ENCODE measurements around the gene BARHL1. TPM values are rescaled to one million over a fixed set of nuclear protein-coding genes. Genes with fewer than 3 reads are reported as not detected.

BARHL1 gene
- total and polyA plus RNA-seq, 9 of the 15 experiments (the other 6 are each of a cell fraction or from before 2014, with no cell fraction given), result not detected

DNA sequence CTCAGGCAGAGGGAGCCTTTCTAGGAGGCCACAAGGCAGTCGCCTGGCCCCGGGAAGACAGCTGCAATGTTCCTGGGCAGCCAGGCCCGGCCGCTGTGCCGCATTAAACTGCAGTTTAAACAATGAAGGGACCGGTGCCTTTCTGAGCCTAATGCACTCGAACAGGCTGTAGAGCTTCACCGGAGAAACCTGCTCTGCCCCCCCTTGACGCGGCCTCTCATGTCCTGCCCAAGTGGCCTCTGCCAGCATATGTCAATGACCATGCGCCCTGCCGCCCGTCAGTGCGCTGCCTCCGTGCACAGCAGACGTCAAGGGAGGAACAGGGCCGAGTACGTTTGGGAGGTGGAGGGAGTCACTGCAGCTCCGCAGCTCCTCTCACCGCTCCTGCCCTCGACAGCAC, 38.4 kb upstream of the BARHL1 start:
- no peaks in the 10 kb centered on the region for H3K9me3 ChIP-seq (replicated peaks; ENCODE audit: control insufficient read depth, insufficient read depth, low read depth, low read length)
- FAIRE-seq, result no peak
- intact Hi-C loops (cut with micrococcal nuclease), result no loop called here
- H3K9me1 ChIP-seq (ENCODE audit: control insufficient read depth, insufficient read depth, low read length), result no peaks in the 10 kb centered on the region
- no peak overlapping the region for H3K27ac ChIP-seq (ENCODE audit: extremely low read depth, low read depth, low read length)
- peaks cover 44 to 88% of the 10 kb centered on the region in 2 experiments for H3K27me3 ChIP-seq (ENCODE audit: control insufficient read depth in 2 of 2, insufficient read depth in 2 of 2, low read length in 2 of 2)
- peaks cover 0 to 17% of the 10 kb centered on the region in 2 experiments; a peak in 2 of 5 replicates for H3K4me1 ChIP-seq (replicated peaks in 1 of 2; ENCODE audit: control insufficient read depth in 2 of 2, insufficient read depth in 2 of 2, low read length in 2 of 2)
- no peak overlapping the region for H3K4me2 ChIP-seq (ENCODE audit: insufficient read depth, low read length)
- no peaks in the 10 kb centered on the region for H3K36me3 ChIP-seq (ENCODE audit: control insufficient read depth, insufficient read depth, low read length)
- H2AFZ ChIP-seq (ENCODE audit: low read depth, low read length), result no peak overlapping the region
- DNase-seq (ENCODE audit: extremely low read depth in 1 of 4, low spot score in 3 of 4), result no peak
- H4K20me1 ChIP-seq (replicated peaks; ENCODE audit: control insufficient read depth, insufficient read depth, low read length), result peaks cover 21% of the 10 kb centered on the region
- no peak overlapping the region for H3K9ac ChIP-seq (ENCODE audit: insufficient read depth in 1 of 2, low read depth in 2 of 2, low read length in 2 of 2)
- POLR2A ChIA-PET, result no interaction called here
- H3K79me2 ChIP-seq (ENCODE audit: control insufficient read depth, insufficient read depth, low read length), result no peaks in the 10 kb centered on the region
- in situ Hi-C loops (cut with MboI), result no loop called here
- BruUV-seq (replicated peaks), result no TSS peak
- CTCF ChIA-PET (ENCODE audit: low intra/inter-chr PET ratio), result no interaction called here
- H3K4me3 ChIP-seq, result no peak overlapping the region
- peak; percentile 35 for ATAC-seq
- WGBS (ENCODE audit: insufficient coverage, low coverage, missing lambda C conversion rate), result 5% methylated on average over 21 of the region's 21 CpGs
- TF ChIP-seq TGIF2 (CRISPR knock-in tag; IDR thresholded peaks at IDR 0.05) (no peak), XRCC5 (IDR thresholded peaks at IDR 0.05; ENCODE audit: low read depth, low read length) (no peak), KLF6 (CRISPR knock-in tag; IDR thresholded peaks at IDR 0.05; ENCODE audit: borderline replicate concordance) (no peak), MAFG (tag; conservative IDR thresholded peaks at IDR 0.05) (no peak)
- TF ChIP-seq, protein P1, sequence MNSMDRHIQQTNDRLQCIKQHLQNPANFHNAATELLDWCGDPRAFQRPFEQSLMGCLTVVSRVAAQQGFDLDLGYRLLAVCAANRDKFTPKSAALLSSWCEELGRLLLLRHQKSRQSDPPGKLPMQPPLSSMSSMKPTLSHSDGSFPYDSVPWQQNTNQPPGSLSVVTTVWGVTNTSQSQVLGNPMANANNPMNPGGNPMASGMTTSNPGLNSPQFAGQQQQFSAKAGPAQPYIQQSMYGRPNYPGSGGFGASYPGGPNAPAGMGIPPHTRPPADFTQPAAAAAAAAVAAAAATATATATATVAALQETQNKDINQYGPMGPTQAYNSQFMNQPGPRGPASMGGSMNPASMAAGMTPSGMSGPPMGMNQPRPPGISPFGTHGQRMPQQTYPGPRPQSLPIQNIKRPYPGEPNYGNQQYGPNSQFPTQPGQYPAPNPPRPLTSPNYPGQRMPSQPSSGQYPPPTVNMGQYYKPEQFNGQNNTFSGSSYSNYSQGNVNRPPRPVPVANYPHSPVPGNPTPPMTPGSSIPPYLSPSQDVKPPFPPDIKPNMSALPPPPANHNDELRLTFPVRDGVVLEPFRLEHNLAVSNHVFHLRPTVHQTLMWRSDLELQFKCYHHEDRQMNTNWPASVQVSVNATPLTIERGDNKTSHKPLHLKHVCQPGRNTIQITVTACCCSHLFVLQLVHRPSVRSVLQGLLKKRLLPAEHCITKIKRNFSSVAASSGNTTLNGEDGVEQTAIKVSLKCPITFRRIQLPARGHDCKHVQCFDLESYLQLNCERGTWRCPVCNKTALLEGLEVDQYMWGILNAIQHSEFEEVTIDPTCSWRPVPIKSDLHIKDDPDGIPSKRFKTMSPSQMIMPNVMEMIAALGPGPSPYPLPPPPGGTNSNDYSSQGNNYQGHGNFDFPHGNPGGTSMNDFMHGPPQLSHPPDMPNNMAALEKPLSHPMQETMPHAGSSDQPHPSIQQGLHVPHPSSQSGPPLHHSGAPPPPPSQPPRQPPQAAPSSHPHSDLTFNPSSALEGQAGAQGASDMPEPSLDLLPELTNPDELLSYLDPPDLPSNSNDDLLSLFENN (IDR thresholded peaks at IDR 0.05; ENCODE audit: low read depth in 2 of 2, low read length in 2 of 2), result no peak
- TF ChIP-seq, protein P2, sequence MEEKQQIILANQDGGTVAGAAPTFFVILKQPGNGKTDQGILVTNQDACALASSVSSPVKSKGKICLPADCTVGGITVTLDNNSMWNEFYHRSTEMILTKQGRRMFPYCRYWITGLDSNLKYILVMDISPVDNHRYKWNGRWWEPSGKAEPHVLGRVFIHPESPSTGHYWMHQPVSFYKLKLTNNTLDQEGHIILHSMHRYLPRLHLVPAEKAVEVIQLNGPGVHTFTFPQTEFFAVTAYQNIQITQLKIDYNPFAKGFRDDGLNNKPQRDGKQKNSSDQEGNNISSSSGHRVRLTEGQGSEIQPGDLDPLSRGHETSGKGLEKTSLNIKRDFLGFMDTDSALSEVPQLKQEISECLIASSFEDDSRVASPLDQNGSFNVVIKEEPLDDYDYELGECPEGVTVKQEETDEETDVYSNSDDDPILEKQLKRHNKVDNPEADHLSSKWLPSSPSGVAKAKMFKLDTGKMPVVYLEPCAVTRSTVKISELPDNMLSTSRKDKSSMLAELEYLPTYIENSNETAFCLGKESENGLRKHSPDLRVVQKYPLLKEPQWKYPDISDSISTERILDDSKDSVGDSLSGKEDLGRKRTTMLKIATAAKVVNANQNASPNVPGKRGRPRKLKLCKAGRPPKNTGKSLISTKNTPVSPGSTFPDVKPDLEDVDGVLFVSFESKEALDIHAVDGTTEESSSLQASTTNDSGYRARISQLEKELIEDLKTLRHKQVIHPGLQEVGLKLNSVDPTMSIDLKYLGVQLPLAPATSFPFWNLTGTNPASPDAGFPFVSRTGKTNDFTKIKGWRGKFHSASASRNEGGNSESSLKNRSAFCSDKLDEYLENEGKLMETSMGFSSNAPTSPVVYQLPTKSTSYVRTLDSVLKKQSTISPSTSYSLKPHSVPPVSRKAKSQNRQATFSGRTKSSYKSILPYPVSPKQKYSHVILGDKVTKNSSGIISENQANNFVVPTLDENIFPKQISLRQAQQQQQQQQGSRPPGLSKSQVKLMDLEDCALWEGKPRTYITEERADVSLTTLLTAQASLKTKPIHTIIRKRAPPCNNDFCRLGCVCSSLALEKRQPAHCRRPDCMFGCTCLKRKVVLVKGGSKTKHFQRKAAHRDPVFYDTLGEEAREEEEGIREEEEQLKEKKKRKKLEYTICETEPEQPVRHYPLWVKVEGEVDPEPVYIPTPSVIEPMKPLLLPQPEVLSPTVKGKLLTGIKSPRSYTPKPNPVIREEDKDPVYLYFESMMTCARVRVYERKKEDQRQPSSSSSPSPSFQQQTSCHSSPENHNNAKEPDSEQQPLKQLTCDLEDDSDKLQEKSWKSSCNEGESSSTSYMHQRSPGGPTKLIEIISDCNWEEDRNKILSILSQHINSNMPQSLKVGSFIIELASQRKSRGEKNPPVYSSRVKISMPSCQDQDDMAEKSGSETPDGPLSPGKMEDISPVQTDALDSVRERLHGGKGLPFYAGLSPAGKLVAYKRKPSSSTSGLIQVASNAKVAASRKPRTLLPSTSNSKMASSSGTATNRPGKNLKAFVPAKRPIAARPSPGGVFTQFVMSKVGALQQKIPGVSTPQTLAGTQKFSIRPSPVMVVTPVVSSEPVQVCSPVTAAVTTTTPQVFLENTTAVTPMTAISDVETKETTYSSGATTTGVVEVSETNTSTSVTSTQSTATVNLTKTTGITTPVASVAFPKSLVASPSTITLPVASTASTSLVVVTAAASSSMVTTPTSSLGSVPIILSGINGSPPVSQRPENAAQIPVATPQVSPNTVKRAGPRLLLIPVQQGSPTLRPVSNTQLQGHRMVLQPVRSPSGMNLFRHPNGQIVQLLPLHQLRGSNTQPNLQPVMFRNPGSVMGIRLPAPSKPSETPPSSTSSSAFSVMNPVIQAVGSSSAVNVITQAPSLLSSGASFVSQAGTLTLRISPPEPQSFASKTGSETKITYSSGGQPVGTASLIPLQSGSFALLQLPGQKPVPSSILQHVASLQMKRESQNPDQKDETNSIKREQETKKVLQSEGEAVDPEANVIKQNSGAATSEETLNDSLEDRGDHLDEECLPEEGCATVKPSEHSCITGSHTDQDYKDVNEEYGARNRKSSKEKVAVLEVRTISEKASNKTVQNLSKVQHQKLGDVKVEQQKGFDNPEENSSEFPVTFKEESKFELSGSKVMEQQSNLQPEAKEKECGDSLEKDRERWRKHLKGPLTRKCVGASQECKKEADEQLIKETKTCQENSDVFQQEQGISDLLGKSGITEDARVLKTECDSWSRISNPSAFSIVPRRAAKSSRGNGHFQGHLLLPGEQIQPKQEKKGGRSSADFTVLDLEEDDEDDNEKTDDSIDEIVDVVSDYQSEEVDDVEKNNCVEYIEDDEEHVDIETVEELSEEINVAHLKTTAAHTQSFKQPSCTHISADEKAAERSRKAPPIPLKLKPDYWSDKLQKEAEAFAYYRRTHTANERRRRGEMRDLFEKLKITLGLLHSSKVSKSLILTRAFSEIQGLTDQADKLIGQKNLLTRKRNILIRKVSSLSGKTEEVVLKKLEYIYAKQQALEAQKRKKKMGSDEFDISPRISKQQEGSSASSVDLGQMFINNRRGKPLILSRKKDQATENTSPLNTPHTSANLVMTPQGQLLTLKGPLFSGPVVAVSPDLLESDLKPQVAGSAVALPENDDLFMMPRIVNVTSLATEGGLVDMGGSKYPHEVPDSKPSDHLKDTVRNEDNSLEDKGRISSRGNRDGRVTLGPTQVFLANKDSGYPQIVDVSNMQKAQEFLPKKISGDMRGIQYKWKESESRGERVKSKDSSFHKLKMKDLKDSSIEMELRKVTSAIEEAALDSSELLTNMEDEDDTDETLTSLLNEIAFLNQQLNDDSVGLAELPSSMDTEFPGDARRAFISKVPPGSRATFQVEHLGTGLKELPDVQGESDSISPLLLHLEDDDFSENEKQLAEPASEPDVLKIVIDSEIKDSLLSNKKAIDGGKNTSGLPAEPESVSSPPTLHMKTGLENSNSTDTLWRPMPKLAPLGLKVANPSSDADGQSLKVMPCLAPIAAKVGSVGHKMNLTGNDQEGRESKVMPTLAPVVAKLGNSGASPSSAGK (IDR thresholded peaks at IDR 0.05), result no peak

Data from K562 (cell line).